A172 (cell line): Measurements from ENCODE around the gene IDH3A. TPM values are rescaled to one million over a fixed set of nuclear protein-coding genes. Genes with fewer than 3 reads are reported as not detected.

Source experiments
- DNase-seq: peaks from one replicate; pipeline ENCODE4 v3.0.0-alpha.2; 2015; ENCODE audit warnings: low spot score
- total RNA-seq: library from RNA; depleted of rRNA; stranded (reverse); fragments of >200 nt; shearing (Covaris generic); gene quantifications from 2 replicates; pipeline ENCODE4 v1.2.3, GENCODE V29; 2014; rRNA removed

IDH3A gene
- total RNA-seq, 1 experiment from 2014 or later: 71.5 TPM

DNA sequence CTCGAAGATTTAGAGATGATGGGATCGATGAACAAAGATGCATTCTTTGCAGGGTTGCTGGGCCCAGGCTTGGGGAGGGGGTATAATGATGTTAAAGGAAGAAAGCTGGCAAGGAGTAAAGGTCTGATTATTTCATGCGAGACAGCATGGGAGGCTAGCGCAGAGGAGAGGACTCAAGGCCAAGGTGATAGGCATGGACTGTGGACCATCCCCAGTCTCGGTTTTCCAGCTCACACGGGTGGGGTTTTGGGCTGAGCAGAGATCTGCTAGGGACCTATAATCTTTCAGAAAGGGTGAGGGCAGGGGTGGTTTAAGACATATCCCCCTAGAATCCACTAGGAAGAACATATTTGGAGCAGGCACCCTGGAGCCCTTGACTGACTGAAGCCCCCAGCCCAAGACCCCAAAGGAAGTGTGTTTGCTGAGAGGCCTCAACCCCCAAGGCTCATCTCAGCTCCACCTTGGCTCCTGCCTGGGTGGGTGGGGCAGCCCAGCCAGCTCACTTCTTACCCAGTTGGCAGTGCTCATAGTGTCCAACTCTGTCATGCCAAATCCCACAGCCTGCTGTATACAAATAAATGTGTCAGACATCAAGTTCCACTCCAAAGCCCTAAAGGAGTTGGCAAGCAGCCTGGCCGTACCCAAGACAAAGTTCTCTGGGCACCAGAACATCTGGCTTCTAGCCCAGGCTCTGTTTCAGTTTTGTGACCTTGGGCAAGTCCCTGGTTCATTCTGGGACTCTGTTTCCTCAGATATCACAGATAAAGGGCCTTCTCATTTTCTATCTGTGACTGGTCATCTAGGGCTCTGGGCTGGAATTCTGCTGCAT, 67.3 kb downstream of the IDH3A start:
- DNase-seq: peak; percentile 76

DNA sequence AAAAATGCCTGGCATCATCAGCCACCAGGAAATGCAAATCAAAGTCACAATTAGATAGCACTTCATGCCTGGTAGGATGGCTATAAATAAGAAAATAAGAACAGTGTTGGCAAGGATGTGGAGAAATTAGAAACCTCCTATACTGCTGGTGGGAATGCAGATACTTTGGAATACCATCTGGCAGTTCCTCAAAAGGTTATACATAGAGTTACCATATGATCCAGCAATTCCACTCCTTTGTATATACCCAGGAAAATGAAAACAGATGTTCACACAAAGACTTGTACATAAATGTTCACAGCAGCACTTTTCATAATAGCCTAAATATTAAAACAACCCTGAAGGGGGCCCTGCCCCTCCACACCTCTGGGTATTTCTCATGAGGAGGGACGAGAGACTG, 71.6 kb downstream of the IDH3A start:
- DNase-seq: no peak

Other genes starting within 250 kb of the IDH3A start
- gene TBC1D2B, start 71.7 kb upstream of the IDH3A start, total RNA-seq: 14.5 and 14.9 TPM in 2 replicates
- not detected in 2 replicates for gene SH2D7, start 56.8 kb upstream of the IDH3A start, total RNA-seq
- 10.7 and 14.4 TPM in 2 replicates for gene CIB2, start 17.9 kb upstream of the IDH3A start, total RNA-seq
- gene ACSBG1, start 85.2 kb downstream of the IDH3A start, total RNA-seq: not detected in 2 replicates
- not detected in 2 replicates for gene DNAJA4, start 115.2 kb downstream of the IDH3A start, total RNA-seq
- 71.9 and 86.4 TPM in 2 replicates for gene SKIC8, start 150.2 kb downstream of the IDH3A start, total RNA-seq
- gene CRABP1, start 191.0 kb downstream of the IDH3A start, total RNA-seq: not detected in 2 replicates